Putamen (tissue), 1 donor: ENCODE measurements around the gene PRKACA.
A peak's percentile ranks its signal among the peaks of the same experiment; 100 is the strongest.

Experiments used
- DNase-seq: peaks from one replicate; pipeline ENCODE4 v3.0.0-alpha.2; 2016; ENCODE audit warnings: low spot score

The PRKACA gene

GRCh38 chr19:14117668-14118164, at the start of gene PRKACA:
Gene PRKACA, minus strand, starts transcription at chr19:14117762. Its CDS starts 215 bp downstream, at chr19:14117547.
- DNase-seq: peak; percentile 99

GRCh38 chr19:14166999-14167575, 49.5 kb upstream of the PRKACA start:
- no peak for DNase-seq

GRCh38 chr19:14165990-14166830, 48.6 kb upstream of the PRKACA start:
- DNase-seq: no peak

- DNase-seq: no peak
Observed at GRCh38 chr19:14164724-14165493, 47.3 kb upstream of the PRKACA start.

- DNase-seq: no peak
Observed at GRCh38 chr19:14164082-14164481, 46.5 kb upstream of the PRKACA start.

GRCh38 chr19:14162871-14163297, 45.3 kb upstream of the PRKACA start:
- no peak for DNase-seq

GRCh38 chr19:14161305-14161704, 43.7 kb upstream of the PRKACA start:
- no peak for DNase-seq

- no peak for DNase-seq
Observed at GRCh38 chr19:14160017-14160703, 42.6 kb upstream of the PRKACA start.

- no peak for DNase-seq
Observed at GRCh38 chr19:14159059-14159458, 41.5 kb upstream of the PRKACA start.

GRCh38 chr19:14158276-14159023, 40.9 kb upstream of the PRKACA start:
- DNase-seq: no peak

GRCh38 chr19:14156971-14157717, 39.6 kb upstream of the PRKACA start:
- no peak for DNase-seq

- no peak for DNase-seq
Observed at GRCh38 chr19:14156122-14156521, 38.6 kb upstream of the PRKACA start.

- DNase-seq: no peak
Observed at GRCh38 chr19:14155371-14155770, 37.8 kb upstream of the PRKACA start.

- DNase-seq: no peak
Observed at GRCh38 chr19:14152713-14153112, 35.2 kb upstream of the PRKACA start.

- no peak for DNase-seq
Observed at GRCh38 chr19:14150770-14151661, 33.5 kb upstream of the PRKACA start.

- DNase-seq: no peak
Observed at GRCh38 chr19:14150041-14150769, 32.6 kb upstream of the PRKACA start.

- peak; percentile 69 for DNase-seq
Observed at GRCh38 chr19:14149509-14149994, 32.0 kb upstream of the PRKACA start.

GRCh38 chr19:14148751-14149410, 31.3 kb upstream of the PRKACA start:
- DNase-seq: no peak
